Neural cell (in vitro differentiated cells): ENCODE measurements around the gene FSHR. TPM values are rescaled to one million over a fixed set of nuclear protein-coding genes. Genes with fewer than 3 reads are reported as not detected.

Source experiments
- H2AFZ ChIP-seq: fragments of 200-600, 300-800 bp; sonication (generic), shearing (Covaris generic); 2 replicates; pipeline ENCODE4 v1.6.0; 2014; ENCODE audit warnings: low read depth, mild to moderate bottlenecking, antibody characterized with exemption, low read length, moderate library complexity
- H3F3A ChIP-seq: fragments of 200-600 bp; shearing (Covaris generic); 2 replicates; pipeline ENCODE4 v1.6.1; 2016; ENCODE audit warnings: mild to moderate bottlenecking, moderate library complexity, mixed read lengths, antibody characterized with exemption, low read length; ENCODE audit not compliant: insufficient read depth, poor library complexity, severe bottlenecking
- H3K27ac ChIP-seq: fragments of 200-600, 300-800 bp; sonication (generic), shearing (Covaris generic); 2 replicates; pipeline ENCODE4 v1.5.1; 2014; ENCODE audit warnings: mild to moderate bottlenecking, low read length, moderate library complexity
- H3K27me3 ChIP-seq: fragments of 300-800, 200-600 bp; sonication (generic), shearing (Covaris generic); 2 replicates; pipeline ENCODE4 v1.6.0; 2014; ENCODE audit warnings: mild to moderate bottlenecking, low read depth, low read length, moderate library complexity; ENCODE audit not compliant: insufficient read depth
- H3K36me3 ChIP-seq: fragments of 300-800, 200-600 bp; sonication (generic), shearing (Covaris generic); 2 replicates; pipeline ENCODE4 v1.5.1; 2014; ENCODE audit warnings: mild to moderate bottlenecking, antibody characterized with exemption, low read length, moderate library complexity; ENCODE audit not compliant: insufficient read depth
- H3K4me2 ChIP-seq: fragments of 300-800, 200-600 bp; sonication (generic), shearing (Covaris generic); 2 replicates; pipeline ENCODE4 v1.6.0; 2014; ENCODE audit warnings: mild to moderate bottlenecking, low read length
- H3K4me3 ChIP-seq: fragments of 300-800, 200-600 bp; sonication (generic), shearing (Covaris generic); 2 replicates; pipeline ENCODE4 v1.5.1; 2014; ENCODE audit warnings: mild to moderate bottlenecking, low read length, moderate library complexity
- H3K79me2 ChIP-seq: fragments of 200-600 bp; shearing (Covaris generic); replicated peaks from 2 replicates; pipeline ENCODE4 v1.6.0; 2014; ENCODE audit warnings: mild to moderate bottlenecking, low read length, moderate library complexity; ENCODE audit not compliant: insufficient read depth
- H3K9ac ChIP-seq: fragments of 300-800, 200-600 bp; sonication (generic), shearing (Covaris generic); 2 replicates; pipeline ENCODE4 v1.6.1; 2016; ENCODE audit warnings: mild to moderate bottlenecking, low read length, mixed read lengths
- H3K9me2 ChIP-seq: fragments of 200-600 bp; shearing (Covaris generic); 2 replicates; pipeline ENCODE4 v1.6.1; 2016; ENCODE audit warnings: mild to moderate bottlenecking, low read length, mixed read lengths; ENCODE audit not compliant: insufficient read depth
- H3K9me3 ChIP-seq: fragments of 200-600, 300-800 bp; sonication (generic), shearing (Covaris generic); 2 replicates; pipeline ENCODE4 v1.6.1; 2016; ENCODE audit warnings: mild to moderate bottlenecking, mixed run types, low read length, moderate library complexity, mixed read lengths
- H4K20me1 ChIP-seq: fragments of 200-600 bp; shearing (Covaris generic); 2 replicates; pipeline ENCODE4 v1.6.1; 2016; ENCODE audit warnings: mild to moderate bottlenecking, mixed run types; ENCODE audit not compliant: insufficient read depth
- CTCF ChIP-seq: fragments of 450-650 bp; IDR thresholded peaks from 2 replicates; pipeline ENCODE4 v1.5.1; 2014; ENCODE audit warnings: antibody characterized with exemption, mild to moderate bottlenecking, moderate library complexity; ENCODE audit not compliant: poor library complexity, severe bottlenecking
- EP300 ChIP-seq: fragments of 450-650 bp; conservative IDR thresholded peaks from 2 replicates; pipeline ENCODE4 v1.6.1; 2014; ENCODE audit warnings: antibody characterized with exemption, mild to moderate bottlenecking, moderate library complexity; ENCODE audit not compliant: poor library complexity, severe bottlenecking
- EZH2 ChIP-seq: fragments of 200-600, 300-800 bp; shearing (Covaris generic), sonication (generic); IDR thresholded peaks from 2 replicates; pipeline ENCODE4 v1.6.1; 2014; ENCODE audit warnings: antibody characterized with exemption, low read length, borderline replicate concordance, mild to moderate bottlenecking; ENCODE audit not compliant: insufficient read depth, poor library complexity, severe bottlenecking
- MXI1 ChIP-seq: fragments of 450-650 bp; conservative IDR thresholded peaks from 2 replicates; pipeline ENCODE4 v1.6.1; 2014; ENCODE audit warnings: antibody characterized with exemption, mild to moderate bottlenecking; ENCODE audit not compliant: poor library complexity, severe bottlenecking
- POLR2AphosphoS5 ChIP-seq: IDR thresholded peaks from 2 replicates; pipeline ENCODE4 v1.6.1; 2012
- RAD21 ChIP-seq: fragments of 450-650 bp; conservative IDR thresholded peaks from 2 replicates; pipeline ENCODE4 v1.6.1; 2014; ENCODE audit warnings: antibody characterized with exemption, mild to moderate bottlenecking, moderate library complexity
- REST ChIP-seq: IDR thresholded peaks from 2 replicates; pipeline ENCODE4 v1.6.1; 2012; ENCODE audit warnings: borderline replicate concordance
- SMC3 ChIP-seq: fragments of 450-650 bp; conservative IDR thresholded peaks from 2 replicates; pipeline ENCODE4 v1.6.1; 2014; ENCODE audit warnings: antibody characterized with exemption, mild to moderate bottlenecking, moderate library complexity; ENCODE audit not compliant: poor library complexity
- TAF1 ChIP-seq: IDR thresholded peaks from 2 replicates; pipeline ENCODE4 v1.6.1; 2012; ENCODE audit warnings: low read depth
- polyA plus RNA-seq: library from polyadenylated mRNA; depleted of rRNA; stranded (reverse); fragments of >200 nt; gene quantifications from 2 replicates; pipeline ENCODE4 v1.2.3, GENCODE V29; 2014

FSHR gene
- polyA plus RNA-seq, 1 donor from 2014 or later: not detected

- H3K4me2 ChIP-seq: no peak overlapping the region
- TF ChIP-seq EP300: no peak
- TF ChIP-seq CTCF: no peak
- TF ChIP-seq POLR2AphosphoS5: no peak
- no peak for TF ChIP-seq RAD21
- TF ChIP-seq SMC3: no peak
- TF ChIP-seq TAF1: no peak
- no peak for TF ChIP-seq EZH2
- no peak for TF ChIP-seq REST
- TF ChIP-seq MXI1: no peak
- no peaks in the 10 kb centered on the region for H3K79me2 ChIP-seq
- H3K4me3 ChIP-seq: no peak overlapping the region
- H3K27me3 ChIP-seq: no peaks in the 10 kb centered on the region
- H3K9me2 ChIP-seq: no peaks in the 10 kb centered on the region
- no peaks in the 10 kb centered on the region for H3F3A ChIP-seq
- H4K20me1 ChIP-seq: no peaks in the 10 kb centered on the region
- no peak overlapping the region for H3K27ac ChIP-seq
- H2AFZ ChIP-seq: no peak overlapping the region
- no peaks in the 10 kb centered on the region for H3K9me3 ChIP-seq
- no peak overlapping the region for H3K9ac ChIP-seq
- no peaks in the 10 kb centered on the region for H3K36me3 ChIP-seq
Observed at GRCh38 chr2:49175831-49176230, 21.5 kb upstream of the FSHR start.

- Histone ChIP-seq H3F3A (no peaks in the 10 kb centered on the region), H3K27me3 (no peaks in the 10 kb centered on the region), H3K9me2 (no peaks in the 10 kb centered on the region), H3K9ac (no peak overlapping the region), H2AFZ (no peak overlapping the region), H4K20me1 (no peaks in the 10 kb centered on the region), H3K4me2 (no peak overlapping the region), H3K4me3 (no peak overlapping the region), H3K36me3 (no peaks in the 10 kb centered on the region), H3K79me2 (no peaks in the 10 kb centered on the region), H3K9me3 (no peaks in the 10 kb centered on the region), H3K27ac (no peak overlapping the region)
- TF ChIP-seq SMC3 (no peak), TAF1 (no peak), EP300 (peak; percentile 40), POLR2AphosphoS5 (peak; percentile 9), EZH2 (no peak), CTCF (no peak)
Observed at GRCh38 chr2:49174750-49175149, 20.4 kb upstream of the FSHR start.
